WTC11 (cell line): ENCODE measurements around the gene ZNF548. TPM values are rescaled to one million over a fixed set of nuclear protein-coding genes. Genes with fewer than 3 reads are reported as not detected.

Experiments used
- ARID4B ChIP-seq: sonication (generic); formaldehyde crosslinking; IDR thresholded peaks from 2 replicates; pipeline ENCODE4 v1.8.0; 2023; ENCODE audit warnings: missing genetic modification reagents, mild to moderate bottlenecking, borderline replicate concordance
- CDX4 ChIP-seq: fragments of 250-450 bp; sonication (Bioruptor Pico); IDR thresholded peaks from 2 replicates; pipeline ENCODE4 v1.9.0; 2021; ENCODE audit warnings: moderate library complexity, mild to moderate bottlenecking, inconsistent platforms, borderline replicate concordance
- E2F1 ChIP-seq: sonication (generic); formaldehyde crosslinking; IDR thresholded peaks from 2 replicates; pipeline ENCODE4 v1.8.0; 2022; ENCODE audit warnings: mild to moderate bottlenecking, missing genetic modification reagents
- E2F5 ChIP-seq: sonication (generic); formaldehyde crosslinking; IDR thresholded peaks from 2 replicates; pipeline ENCODE4 v1.8.1; 2022; ENCODE audit warnings: mild to moderate bottlenecking, moderate library complexity, missing genetic modification reagents
- ELF4 ChIP-seq: sonication (generic); formaldehyde crosslinking; IDR thresholded peaks from 2 replicates; pipeline ENCODE4 v1.8.1; 2022; ENCODE audit warnings: low read depth, mild to moderate bottlenecking, moderate library complexity, missing genetic modification reagents
- FOXJ3 ChIP-seq: sonication (generic); formaldehyde crosslinking; IDR thresholded peaks from 2 replicates; pipeline ENCODE4 v1.9.0; 2021; ENCODE audit warnings: missing genetic modification reagents, mild to moderate bottlenecking, borderline replicate concordance
- HMGA2 ChIP-seq: fragments of 250-450 bp; sonication (Bioruptor Pico); IDR thresholded peaks from 2 replicates; pipeline ENCODE4 v1.4.0; 2021; ENCODE audit warnings: mild to moderate bottlenecking, moderate library complexity
- IRF1 ChIP-seq: sonication (generic); formaldehyde crosslinking; IDR thresholded peaks from 2 replicates; pipeline ENCODE4 v1.8.0; 2023; ENCODE audit warnings: missing genetic modification reagents
- IRF2 ChIP-seq: sonication (generic); formaldehyde crosslinking; IDR thresholded peaks from 2 replicates; pipeline ENCODE4 v1.8.0; 2022; ENCODE audit warnings: low read depth, missing genetic modification reagents, borderline replicate concordance
- JAZF1 ChIP-seq: fragments of 250-450 bp; sonication (Bioruptor Pico); IDR thresholded peaks from 2 replicates; pipeline ENCODE4 v1.9.0; 2021; ENCODE audit warnings: moderate library complexity, mild to moderate bottlenecking, inconsistent platforms
- JUN ChIP-seq: sonication (generic); formaldehyde crosslinking; IDR thresholded peaks from 2 replicates; pipeline ENCODE4 v1.8.0; 2023; ENCODE audit warnings: mild to moderate bottlenecking, missing genetic modification reagents
- MLX ChIP-seq: sonication (generic); formaldehyde crosslinking; IDR thresholded peaks from 2 replicates; pipeline ENCODE4 v1.8.1; 2023; ENCODE audit warnings: mild to moderate bottlenecking, missing genetic modification reagents, moderate library complexity
- MXD4 ChIP-seq: fragments of 250-450 bp; sonication (Bioruptor Pico); IDR thresholded peaks from 2 replicates; pipeline ENCODE4 v1.8.0; 2021; ENCODE audit warnings: mild to moderate bottlenecking, moderate library complexity, borderline replicate concordance
- NFE2L1 ChIP-seq: sonication (generic); formaldehyde crosslinking; IDR thresholded peaks from 2 replicates; pipeline ENCODE4 v1.8.1; 2023; ENCODE audit warnings: missing genetic modification reagents
- NR1H2 ChIP-seq: sonication (generic); formaldehyde crosslinking; IDR thresholded peaks from 2 replicates; pipeline ENCODE4 v1.9.0; 2021; ENCODE audit warnings: mild to moderate bottlenecking, moderate library complexity, missing genetic modification reagents
- OVOL2 ChIP-seq: fragments of 250-450 bp; sonication (Bioruptor Pico); IDR thresholded peaks from 2 replicates; pipeline ENCODE4 v1.9.0; 2021; ENCODE audit warnings: mild to moderate bottlenecking, borderline replicate concordance
- SMAD3 ChIP-seq: sonication (generic); formaldehyde crosslinking; IDR thresholded peaks from 2 replicates; pipeline ENCODE4 v1.8.0; 2022; ENCODE audit warnings: missing genetic modification reagents, mild to moderate bottlenecking, borderline replicate concordance
- STAT6 ChIP-seq: sonication (generic); formaldehyde crosslinking; conservative IDR thresholded peaks from 2 replicates; pipeline ENCODE4 v1.8.1; 2023; ENCODE audit warnings: mild to moderate bottlenecking, low read depth, missing genetic modification reagents, moderate library complexity
- TEAD1 ChIP-seq: sonication (generic); formaldehyde crosslinking; IDR thresholded peaks from 2 replicates; pipeline ENCODE4 v1.8.0; 2022; ENCODE audit warnings: mild to moderate bottlenecking, missing genetic modification reagents
- ZNF263 ChIP-seq: sonication (generic); formaldehyde crosslinking; IDR thresholded peaks from 2 replicates; pipeline ENCODE4 v1.8.1; 2022; ENCODE audit warnings: low read depth, mild to moderate bottlenecking, moderate library complexity, missing genetic modification reagents
- ZNF281 ChIP-seq: sonication (generic); formaldehyde crosslinking; IDR thresholded peaks from 2 replicates; pipeline ENCODE4 v1.8.0; 2023; ENCODE audit warnings: mild to moderate bottlenecking, missing genetic modification reagents
- ZNF317 ChIP-seq: sonication (generic); formaldehyde crosslinking; IDR thresholded peaks from 2 replicates; pipeline ENCODE4 v1.8.1; 2023; ENCODE audit warnings: low read depth, mild to moderate bottlenecking, moderate library complexity, missing genetic modification reagents, borderline replicate concordance
- ZNF396 ChIP-seq: fragments of 250-450 bp; sonication (Bioruptor Pico); IDR thresholded peaks from 2 replicates; pipeline ENCODE4 v1.8.0; 2021; ENCODE audit warnings: mild to moderate bottlenecking, moderate library complexity, borderline replicate concordance
- ZNF423 ChIP-seq: fragments of 250-450 bp; sonication (Bioruptor Pico); IDR thresholded peaks from 2 replicates; pipeline ENCODE4 v2.1.2; 2022; ENCODE audit warnings: mild to moderate bottlenecking, moderate library complexity
- ZNF671 ChIP-seq: fragments of 250-450 bp; sonication (Bioruptor Pico); IDR thresholded peaks from 2 replicates; pipeline ENCODE4 v1.8.0; 2021; ENCODE audit warnings: mild to moderate bottlenecking
- total RNA-seq: library from RNA; stranded (reverse); gene quantifications from 3 replicates; pipeline ENCODE4 v1.2.3, GENCODE V29; 2021

The ZNF548 gene
- total RNA-seq, 1 experiment from 2014 or later = 11.3 TPM

GRCh38 chr19:57362997-57363687 is 26.5 kb upstream of the ZNF548 start, which contains the start of the genes TRAPPC2B and ZNF547 (continued):
- no peak for TF ChIP-seq ZNF281 (CRISPR knock-in tag)
- no peak for TF ChIP-seq JUN (CRISPR knock-in tag)
- no peak for TF ChIP-seq MLX (CRISPR knock-in tag)
- no peak for TF ChIP-seq FOXJ3 (CRISPR knock-in tag)
- no peak for TF ChIP-seq JAZF1
- no peak for TF ChIP-seq NR1H2 (CRISPR knock-in tag)
- peak; percentile 26; the same call in 1 of the 2 replicates for TF ChIP-seq E2F5 (CRISPR knock-in tag)
- no peak for TF ChIP-seq HMGA2 (CRISPR knock-in tag)
- TF ChIP-seq ZNF263 (CRISPR knock-in tag) = no peak
- TF ChIP-seq NFE2L1 (CRISPR knock-in tag) = no peak
- TF ChIP-seq STAT6 = no peak
- TF ChIP-seq SMAD3 = no peak
- no peak for TF ChIP-seq IRF2 (CRISPR knock-in tag)
- TF ChIP-seq E2F1 = no peak
- no peak for TF ChIP-seq TEAD1 (CRISPR knock-in tag)
- no peak for TF ChIP-seq IRF1 (CRISPR knock-in tag)
- TF ChIP-seq ZNF423 (CRISPR knock-in tag) = no peak
- no peak for TF ChIP-seq ZNF396 (CRISPR knock-in tag)
- TF ChIP-seq OVOL2 = no peak
- TF ChIP-seq ZNF317 (CRISPR knock-in tag) = no peak
- TF ChIP-seq ZNF671 (CRISPR knock-in tag) = no peak
- no peak for TF ChIP-seq ARID4B (CRISPR knock-in tag)
- TF ChIP-seq ELF4 = no peak
- TF ChIP-seq CDX4 (CRISPR knock-in tag) = no peak
- no peak for TF ChIP-seq MXD4
